Measurements from ENCODE around the gene ZNF74.

DNA sequence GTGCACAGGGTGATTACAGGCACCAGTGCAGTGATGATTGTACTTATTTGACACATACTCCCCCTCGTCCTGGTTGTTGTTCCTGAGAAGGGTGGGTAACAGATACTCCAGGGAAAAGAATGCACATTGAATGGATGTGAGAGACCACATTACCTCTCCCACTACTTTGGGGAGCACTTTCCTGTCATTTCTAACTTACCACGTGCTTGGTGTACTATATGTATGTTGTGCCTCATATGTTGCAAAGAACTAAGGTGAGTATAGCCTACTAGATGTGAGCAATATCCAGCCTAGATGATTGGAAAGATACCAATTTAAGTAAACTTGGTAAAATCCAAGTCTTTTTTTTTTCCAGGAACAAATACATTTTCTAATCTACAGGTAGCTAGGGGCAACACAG is 58.0 kb downstream of the ZNF74 start:
- TF ChIP-seq, protein P1, sequence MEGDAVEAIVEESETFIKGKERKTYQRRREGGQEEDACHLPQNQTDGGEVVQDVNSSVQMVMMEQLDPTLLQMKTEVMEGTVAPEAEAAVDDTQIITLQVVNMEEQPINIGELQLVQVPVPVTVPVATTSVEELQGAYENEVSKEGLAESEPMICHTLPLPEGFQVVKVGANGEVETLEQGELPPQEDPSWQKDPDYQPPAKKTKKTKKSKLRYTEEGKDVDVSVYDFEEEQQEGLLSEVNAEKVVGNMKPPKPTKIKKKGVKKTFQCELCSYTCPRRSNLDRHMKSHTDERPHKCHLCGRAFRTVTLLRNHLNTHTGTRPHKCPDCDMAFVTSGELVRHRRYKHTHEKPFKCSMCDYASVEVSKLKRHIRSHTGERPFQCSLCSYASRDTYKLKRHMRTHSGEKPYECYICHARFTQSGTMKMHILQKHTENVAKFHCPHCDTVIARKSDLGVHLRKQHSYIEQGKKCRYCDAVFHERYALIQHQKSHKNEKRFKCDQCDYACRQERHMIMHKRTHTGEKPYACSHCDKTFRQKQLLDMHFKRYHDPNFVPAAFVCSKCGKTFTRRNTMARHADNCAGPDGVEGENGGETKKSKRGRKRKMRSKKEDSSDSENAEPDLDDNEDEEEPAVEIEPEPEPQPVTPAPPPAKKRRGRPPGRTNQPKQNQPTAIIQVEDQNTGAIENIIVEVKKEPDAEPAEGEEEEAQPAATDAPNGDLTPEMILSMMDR (IDR thresholded peaks at IDR 0.05), result no peak
- no peak for TF ChIP-seq POLR2A (IDR thresholded peaks at IDR 0.05)
